Measurements from ENCODE around the gene GRIN1.

GRCh38 chr9:137161558-137162486, 22.9 kb downstream of the GRIN1 start:
- TF ChIP-seq CTCF (IDR thresholded peaks at IDR 0.05): no peak
- TF ChIP-seq EZH2 (IDR thresholded peaks at IDR 0.05): no peak
- no peak for TF ChIP-seq EZH2phosphoT487 (IDR thresholded peaks at IDR 0.05)
